WTC11 (cell line): ENCODE data around the gene DSTYK. TPM values are rescaled to one million over a fixed set of nuclear protein-coding genes. Genes with fewer than 3 reads are reported as not detected.

ENCODE experiments used
- ATAC-seq: fragments of 200-7000 bp; cut with Tn5 transposase; 2 replicates; pipeline ENCODE4 v1.10.0; 2021; ENCODE audit warnings: mild to moderate bottlenecking, moderate library complexity
- CTCF ChIA-PET: fragments of 300-600 bp; sonication (Branson Sonifier 250); formaldehyde crosslinking; loops from one replicate; lab custom pipeline; 2021; ENCODE audit warnings: antibody characterized with exemption; lab: Charles Lee
- POLR2A ChIA-PET: fragments of 350-600 bp; sonication (Branson Sonifier 250); formaldehyde crosslinking; loops from one replicate; lab custom pipeline; 2021; ENCODE audit warnings: antibody characterized with exemption; lab: Charles Lee
- DNase-seq: peaks from one replicate; pipeline ENCODE4 v3.0.0; 2021; ENCODE audit warnings: low spot score
- H3K27ac Mint-ChIP-seq: 2 replicates; pipeline ENCODE4 v1.8.0; 2021; ENCODE audit warnings: mixed read lengths
- H3K27me3 Mint-ChIP-seq: 2 replicates; pipeline ENCODE4 v1.8.0; 2021; ENCODE audit warnings: low read depth, mild to moderate bottlenecking, moderate library complexity, mixed read lengths
- H3K36me3 Mint-ChIP-seq: 2 replicates; pipeline ENCODE4 v1.8.0; 2021; ENCODE audit warnings: mixed read lengths
- H3K4me1 Mint-ChIP-seq: 2 replicates; pipeline ENCODE4 v1.8.0; 2022; ENCODE audit warnings: mixed read lengths
- H3K4me3 Mint-ChIP-seq: 2 replicates; pipeline ENCODE4 v1.8.0; 2021; ENCODE audit warnings: mild to moderate bottlenecking, moderate library complexity, mixed read lengths
- H3K9me3 Mint-ChIP-seq: 2 replicates; pipeline ENCODE4 v1.8.0; 2021; ENCODE audit warnings: mixed read lengths
- CREB1 ChIP-seq: sonication (generic); formaldehyde crosslinking; IDR thresholded peaks from 2 replicates; pipeline ENCODE4 v1.8.0; 2023; ENCODE audit warnings: mild to moderate bottlenecking, missing genetic modification reagents
- ELF4 ChIP-seq: sonication (generic); formaldehyde crosslinking; IDR thresholded peaks from 2 replicates; pipeline ENCODE4 v1.8.1; 2022; ENCODE audit warnings: low read depth, mild to moderate bottlenecking, moderate library complexity, missing genetic modification reagents
- EMX1 ChIP-seq: fragments of 250-450 bp; sonication (Bioruptor Pico); IDR thresholded peaks from 2 replicates; pipeline ENCODE4 v1.8.0; 2021; ENCODE audit warnings: mild to moderate bottlenecking
- ETV6 ChIP-seq: sonication (generic); formaldehyde crosslinking; IDR thresholded peaks from 2 replicates; pipeline ENCODE4 v1.8.1; 2022; ENCODE audit warnings: mild to moderate bottlenecking, missing genetic modification reagents
- FOXJ3 ChIP-seq: sonication (generic); formaldehyde crosslinking; IDR thresholded peaks from 2 replicates; pipeline ENCODE4 v1.9.0; 2021; ENCODE audit warnings: missing genetic modification reagents, mild to moderate bottlenecking, borderline replicate concordance
- FOXP1 ChIP-seq: sonication (generic); formaldehyde crosslinking; IDR thresholded peaks from 2 replicates; pipeline ENCODE4 v1.8.0; 2022; ENCODE audit warnings: missing genetic modification reagents, mild to moderate bottlenecking, moderate library complexity, borderline replicate concordance
- GRHL2 ChIP-seq: fragments of 250-450 bp; sonication (Bioruptor Pico); IDR thresholded peaks from 2 replicates; pipeline ENCODE4 v1.8.0; 2022; ENCODE audit warnings: mild to moderate bottlenecking, moderate library complexity; ENCODE audit not compliant: insufficient replicate concordance, severe bottlenecking
- GTF2I ChIP-seq: fragments of 250-450 bp; sonication (Bioruptor Pico); conservative IDR thresholded peaks from 2 replicates; pipeline ENCODE4 v1.4.0; 2021; ENCODE audit warnings: mild to moderate bottlenecking
- HMGA2 ChIP-seq: fragments of 250-450 bp; sonication (Bioruptor Pico); IDR thresholded peaks from 2 replicates; pipeline ENCODE4 v1.4.0; 2021; ENCODE audit warnings: mild to moderate bottlenecking, moderate library complexity
- IRF2 ChIP-seq: sonication (generic); formaldehyde crosslinking; IDR thresholded peaks from 2 replicates; pipeline ENCODE4 v1.8.0; 2022; ENCODE audit warnings: low read depth, missing genetic modification reagents, borderline replicate concordance
- JAZF1 ChIP-seq: fragments of 250-450 bp; sonication (Bioruptor Pico); IDR thresholded peaks from 2 replicates; pipeline ENCODE4 v1.9.0; 2021; ENCODE audit warnings: moderate library complexity, mild to moderate bottlenecking, inconsistent platforms
- JUN ChIP-seq: sonication (generic); formaldehyde crosslinking; IDR thresholded peaks from 2 replicates; pipeline ENCODE4 v1.8.0; 2023; ENCODE audit warnings: mild to moderate bottlenecking, missing genetic modification reagents
- KAT7 ChIP-seq: sonication (generic); formaldehyde crosslinking; IDR thresholded peaks from 2 replicates; pipeline ENCODE4 v1.8.1; 2023; ENCODE audit warnings: missing genetic modification reagents, mild to moderate bottlenecking, borderline replicate concordance
- RELA ChIP-seq: sonication (generic); formaldehyde crosslinking; IDR thresholded peaks from 2 replicates; pipeline ENCODE4 v1.8.1; 2022; ENCODE audit warnings: missing genetic modification reagents, mild to moderate bottlenecking, borderline replicate concordance
- TCF7 ChIP-seq: sonication (generic); formaldehyde crosslinking; IDR thresholded peaks from 2 replicates; pipeline ENCODE4 v1.8.0; 2022; ENCODE audit warnings: mild to moderate bottlenecking, low read depth, missing genetic modification reagents, moderate library complexity
- ZBTB21 ChIP-seq: sonication (generic); formaldehyde crosslinking; IDR thresholded peaks from 2 replicates; pipeline ENCODE4 v1.8.1; 2023; ENCODE audit warnings: mild to moderate bottlenecking, missing genetic modification reagents, borderline replicate concordance
- ZNF121 ChIP-seq: sonication (generic); formaldehyde crosslinking; IDR thresholded peaks from 2 replicates; pipeline ENCODE4 v1.8.0; 2023; ENCODE audit warnings: missing genetic modification reagents
- ZNF396 ChIP-seq: fragments of 250-450 bp; sonication (Bioruptor Pico); IDR thresholded peaks from 2 replicates; pipeline ENCODE4 v1.8.0; 2021; ENCODE audit warnings: mild to moderate bottlenecking, moderate library complexity, borderline replicate concordance
- ZNF416 ChIP-seq: fragments of 250-450 bp; sonication (Bioruptor Pico); IDR thresholded peaks from 2 replicates; pipeline ENCODE4 v1.9.0; 2021; ENCODE audit warnings: mild to moderate bottlenecking, inconsistent platforms
- ZNF671 ChIP-seq: fragments of 250-450 bp; sonication (Bioruptor Pico); IDR thresholded peaks from 2 replicates; pipeline ENCODE4 v1.8.0; 2021; ENCODE audit warnings: mild to moderate bottlenecking
- total RNA-seq: library from RNA; stranded (reverse); gene quantifications from 3 replicates; pipeline ENCODE4 v1.2.3, GENCODE V29; 2021
- TF ChIP-seq, protein P1 (sequence below): sonication (generic); formaldehyde crosslinking; IDR thresholded peaks from 2 replicates; pipeline ENCODE4 v1.8.1; 2023; ENCODE audit warnings: mild to moderate bottlenecking, missing genetic modification reagents, moderate library complexity
- TF ChIP-seq, protein P2 (sequence below): sonication (generic); formaldehyde crosslinking; IDR thresholded peaks from 2 replicates; pipeline ENCODE4 v1.8.0; 2022; ENCODE audit warnings: mild to moderate bottlenecking, missing genetic modification reagents
- TF ChIP-seq, protein P3 (sequence below): sonication (generic); formaldehyde crosslinking; IDR thresholded peaks from 2 replicates; pipeline ENCODE4 v1.8.1; 2023; ENCODE audit warnings: mild to moderate bottlenecking, missing genetic modification reagents, borderline replicate concordance
- TF ChIP-seq, protein P4 (sequence below): sonication (generic); formaldehyde crosslinking; IDR thresholded peaks from 2 replicates; pipeline ENCODE4 v1.8.0; 2023; ENCODE audit warnings: mild to moderate bottlenecking, missing genetic modification reagents

DSTYK gene
- total RNA-seq, 1 experiment from 2014 or later: 11.6 TPM

DNA sequence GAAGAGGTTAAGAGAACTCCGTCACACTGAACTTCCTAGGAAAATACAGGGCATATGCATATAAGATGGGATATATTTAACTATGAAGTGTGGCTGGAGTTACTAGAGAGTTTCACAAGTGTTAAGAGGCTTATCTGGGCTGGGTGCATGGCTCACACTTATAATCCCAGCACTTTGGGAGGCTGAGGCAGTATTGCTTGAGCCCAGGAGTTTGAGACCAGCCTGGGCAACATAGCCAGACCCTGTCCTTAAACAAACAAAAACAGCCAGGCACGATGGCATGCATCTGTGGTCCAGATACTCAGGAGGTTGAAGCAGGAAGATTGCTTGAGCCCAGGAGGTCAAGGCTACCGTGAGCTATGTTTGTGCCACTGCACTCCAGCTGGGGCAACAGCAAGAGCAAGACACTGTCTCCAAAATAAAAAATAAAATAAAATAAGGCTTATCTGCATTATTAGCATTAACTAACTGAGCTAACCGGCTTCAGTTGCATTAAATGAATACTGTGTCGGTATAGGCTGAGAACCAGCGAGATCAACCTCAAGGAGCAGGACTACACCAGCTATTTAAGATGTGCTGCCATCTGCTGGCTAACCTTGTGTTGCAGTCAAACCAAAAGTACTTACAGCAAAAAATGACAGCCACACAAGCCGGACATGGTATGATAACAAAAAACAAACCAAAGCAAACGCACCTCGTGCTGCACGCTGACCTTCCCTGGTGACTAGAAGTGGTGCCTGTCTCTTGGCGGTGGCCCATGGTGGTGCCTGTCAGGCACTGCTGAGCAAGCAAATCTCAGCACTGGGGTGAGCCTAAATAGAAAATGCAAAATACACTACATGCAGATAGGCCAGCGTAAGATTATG lies 70.0 kb downstream of the DSTYK start (continued):
- TF ChIP-seq, protein P1, sequence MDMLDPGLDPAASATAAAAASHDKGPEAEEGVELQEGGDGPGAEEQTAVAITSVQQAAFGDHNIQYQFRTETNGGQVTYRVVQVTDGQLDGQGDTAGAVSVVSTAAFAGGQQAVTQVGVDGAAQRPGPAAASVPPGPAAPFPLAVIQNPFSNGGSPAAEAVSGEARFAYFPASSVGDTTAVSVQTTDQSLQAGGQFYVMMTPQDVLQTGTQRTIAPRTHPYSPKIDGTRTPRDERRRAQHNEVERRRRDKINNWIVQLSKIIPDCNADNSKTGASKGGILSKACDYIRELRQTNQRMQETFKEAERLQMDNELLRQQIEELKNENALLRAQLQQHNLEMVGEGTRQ: no peak
- TF ChIP-seq ELF4 (CRISPR knock-in tag): no peak
- TF ChIP-seq, protein P2, sequence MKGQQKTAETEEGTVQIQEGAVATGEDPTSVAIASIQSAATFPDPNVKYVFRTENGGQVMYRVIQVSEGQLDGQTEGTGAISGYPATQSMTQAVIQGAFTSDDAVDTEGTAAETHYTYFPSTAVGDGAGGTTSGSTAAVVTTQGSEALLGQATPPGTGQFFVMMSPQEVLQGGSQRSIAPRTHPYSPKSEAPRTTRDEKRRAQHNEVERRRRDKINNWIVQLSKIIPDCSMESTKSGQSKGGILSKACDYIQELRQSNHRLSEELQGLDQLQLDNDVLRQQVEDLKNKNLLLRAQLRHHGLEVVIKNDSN (CRISPR knock-in tag): no peak
- TF ChIP-seq, all 79 proteins: peak for 2

DNA sequence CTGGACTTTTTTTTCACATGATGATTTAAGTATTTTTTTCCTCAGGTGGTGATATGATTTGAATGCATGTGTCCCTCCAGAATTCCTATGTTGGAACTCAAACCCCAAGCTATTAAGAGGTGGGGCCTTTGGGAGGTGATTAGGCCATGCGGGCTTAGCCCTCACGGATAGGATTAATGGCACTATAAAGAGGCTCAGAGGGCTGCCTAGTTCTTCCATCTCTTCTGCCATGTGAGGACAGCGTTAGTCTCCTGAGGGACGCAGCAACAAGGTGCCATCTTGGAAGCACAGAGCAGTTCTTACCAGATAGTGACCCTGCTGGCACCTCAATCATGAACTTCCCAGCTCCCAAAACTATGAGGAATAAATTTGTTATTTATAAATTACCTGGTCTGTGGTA lies 71.4 kb downstream of the DSTYK start:
- no peaks in the 10 kb centered on the region for H3K27me3 Mint-ChIP-seq
- H3K27ac Mint-ChIP-seq: no peak overlapping the region
- no peak for DNase-seq
- TF ChIP-seq IRF2: no peak
- TF ChIP-seq KAT7 (CRISPR knock-in tag): no peak
- TF ChIP-seq TCF7 (CRISPR knock-in tag): no peak
- TF ChIP-seq, protein P3, sequence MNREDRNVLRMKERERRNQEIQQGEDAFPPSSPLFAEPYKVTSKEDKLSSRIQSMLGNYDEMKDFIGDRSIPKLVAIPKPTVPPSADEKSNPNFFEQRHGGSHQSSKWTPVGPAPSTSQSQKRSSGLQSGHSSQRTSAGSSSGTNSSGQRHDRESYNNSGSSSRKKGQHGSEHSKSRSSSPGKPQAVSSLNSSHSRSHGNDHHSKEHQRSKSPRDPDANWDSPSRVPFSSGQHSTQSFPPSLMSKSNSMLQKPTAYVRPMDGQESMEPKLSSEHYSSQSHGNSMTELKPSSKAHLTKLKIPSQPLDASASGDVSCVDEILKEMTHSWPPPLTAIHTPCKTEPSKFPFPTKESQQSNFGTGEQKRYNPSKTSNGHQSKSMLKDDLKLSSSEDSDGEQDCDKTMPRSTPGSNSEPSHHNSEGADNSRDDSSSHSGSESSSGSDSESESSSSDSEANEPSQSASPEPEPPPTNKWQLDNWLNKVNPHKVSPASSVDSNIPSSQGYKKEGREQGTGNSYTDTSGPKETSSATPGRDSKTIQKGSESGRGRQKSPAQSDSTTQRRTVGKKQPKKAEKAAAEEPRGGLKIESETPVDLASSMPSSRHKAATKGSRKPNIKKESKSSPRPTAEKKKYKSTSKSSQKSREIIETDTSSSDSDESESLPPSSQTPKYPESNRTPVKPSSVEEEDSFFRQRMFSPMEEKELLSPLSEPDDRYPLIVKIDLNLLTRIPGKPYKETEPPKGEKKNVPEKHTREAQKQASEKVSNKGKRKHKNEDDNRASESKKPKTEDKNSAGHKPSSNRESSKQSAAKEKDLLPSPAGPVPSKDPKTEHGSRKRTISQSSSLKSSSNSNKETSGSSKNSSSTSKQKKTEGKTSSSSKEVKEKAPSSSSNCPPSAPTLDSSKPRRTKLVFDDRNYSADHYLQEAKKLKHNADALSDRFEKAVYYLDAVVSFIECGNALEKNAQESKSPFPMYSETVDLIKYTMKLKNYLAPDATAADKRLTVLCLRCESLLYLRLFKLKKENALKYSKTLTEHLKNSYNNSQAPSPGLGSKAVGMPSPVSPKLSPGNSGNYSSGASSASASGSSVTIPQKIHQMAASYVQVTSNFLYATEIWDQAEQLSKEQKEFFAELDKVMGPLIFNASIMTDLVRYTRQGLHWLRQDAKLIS: no peak
- TF ChIP-seq FOXP1: no peak
- TF ChIP-seq CREB1 (CRISPR knock-in tag): no peak
- TF ChIP-seq, all 79 proteins: peak for 0
- CTCF ChIA-PET: interaction anchor here (2.3 to 2.9 kb wide), 2 partner anchors 18 to 79 kb away, joined by 20 to 28 read pairs; partner anchors contain the start of gene RBBP5
- no peak for ATAC-seq
- peaks cover 20% of the 10 kb centered on the region for H3K9me3 Mint-ChIP-seq
- peaks cover 23% of the 10 kb centered on the region for H3K4me1 Mint-ChIP-seq
- POLR2A ChIA-PET: no interaction called here
- H3K36me3 Mint-ChIP-seq: peaks cover 19% of the 10 kb centered on the region
- no peak overlapping the region for H3K4me3 Mint-ChIP-seq

DNA sequence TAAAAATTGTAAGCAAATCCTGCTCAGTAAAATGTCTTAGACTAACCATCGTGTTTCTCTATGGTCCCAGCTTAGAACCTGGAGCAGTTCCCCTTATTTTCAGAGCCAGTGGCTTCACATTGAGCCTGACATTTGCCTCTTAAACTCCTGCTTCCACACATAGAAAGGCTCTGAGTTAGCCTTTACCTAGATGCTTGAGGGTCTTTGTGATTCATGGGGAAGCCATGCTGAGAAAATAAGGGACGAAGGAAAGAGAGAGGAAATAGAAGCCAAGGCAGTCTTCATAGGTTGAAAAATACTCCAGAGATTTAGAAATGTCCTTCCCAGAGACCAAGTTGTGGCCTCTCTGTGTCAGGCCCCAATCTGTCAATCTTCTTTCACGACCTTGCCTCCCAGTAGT lies 73.6 kb downstream of the DSTYK start:
- TF ChIP-seq EMX1: no peak
- 0 out of 2 replicates have a peak, but pooled peaks have one; percentile 36 for TF ChIP-seq ETV6
- ATAC-seq (peak; percentile 73), DNase-seq (no peak)
- H3K9me3 Mint-ChIP-seq: peaks cover 20% of the 10 kb centered on the region
- no peak overlapping the region for H3K4me3 Mint-ChIP-seq
- peaks cover 17% of the 10 kb centered on the region for H3K4me1 Mint-ChIP-seq
- H3K27me3 Mint-ChIP-seq: no peaks in the 10 kb centered on the region
- ChIA-PET CTCF (no interaction called here), POLR2A (no interaction called here)
- H3K27ac Mint-ChIP-seq: peak overlapping the region; percentile 93
- peaks cover 19% of the 10 kb centered on the region for H3K36me3 Mint-ChIP-seq

DNA sequence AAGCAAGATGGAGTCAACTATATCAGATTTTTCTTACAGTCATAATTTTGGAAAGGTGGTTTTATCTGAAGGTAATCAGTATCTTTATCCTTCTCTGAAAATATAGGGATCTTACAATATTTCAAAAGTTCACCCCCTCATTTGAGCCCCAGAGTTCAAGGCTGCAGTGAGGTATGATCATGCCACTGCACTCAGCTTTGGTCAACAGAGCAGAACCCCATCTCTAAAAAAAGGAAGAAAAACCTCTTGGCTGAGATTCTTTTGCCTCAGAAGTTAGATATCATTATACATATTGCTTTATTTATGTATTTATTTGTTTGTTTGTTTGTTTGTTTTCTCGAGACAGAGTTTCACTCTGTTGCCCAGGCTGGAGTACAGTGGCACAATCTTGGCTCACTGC lies 78.2 kb downstream of the DSTYK start:
- Mint-ChIP-seq H3K36me3 (peaks cover 1% of the 10 kb centered on the region; the same call in 1 of the 2 replicates), H3K27me3 (no peaks in the 10 kb centered on the region), H3K9me3 (peaks cover 2% of the 10 kb centered on the region), H3K4me3 (no peak overlapping the region), H3K4me1 (peaks cover 8% of the 10 kb centered on the region), H3K27ac (no peak overlapping the region)
- no peak for ATAC-seq
- ChIA-PET CTCF (no interaction called here), POLR2A (no interaction called here)
- no peak for DNase-seq
- TF ChIP-seq FOXJ3 (CRISPR knock-in tag): no peak
- no peak for TF ChIP-seq ZBTB21 (CRISPR knock-in tag)
- TF ChIP-seq, protein P4, sequence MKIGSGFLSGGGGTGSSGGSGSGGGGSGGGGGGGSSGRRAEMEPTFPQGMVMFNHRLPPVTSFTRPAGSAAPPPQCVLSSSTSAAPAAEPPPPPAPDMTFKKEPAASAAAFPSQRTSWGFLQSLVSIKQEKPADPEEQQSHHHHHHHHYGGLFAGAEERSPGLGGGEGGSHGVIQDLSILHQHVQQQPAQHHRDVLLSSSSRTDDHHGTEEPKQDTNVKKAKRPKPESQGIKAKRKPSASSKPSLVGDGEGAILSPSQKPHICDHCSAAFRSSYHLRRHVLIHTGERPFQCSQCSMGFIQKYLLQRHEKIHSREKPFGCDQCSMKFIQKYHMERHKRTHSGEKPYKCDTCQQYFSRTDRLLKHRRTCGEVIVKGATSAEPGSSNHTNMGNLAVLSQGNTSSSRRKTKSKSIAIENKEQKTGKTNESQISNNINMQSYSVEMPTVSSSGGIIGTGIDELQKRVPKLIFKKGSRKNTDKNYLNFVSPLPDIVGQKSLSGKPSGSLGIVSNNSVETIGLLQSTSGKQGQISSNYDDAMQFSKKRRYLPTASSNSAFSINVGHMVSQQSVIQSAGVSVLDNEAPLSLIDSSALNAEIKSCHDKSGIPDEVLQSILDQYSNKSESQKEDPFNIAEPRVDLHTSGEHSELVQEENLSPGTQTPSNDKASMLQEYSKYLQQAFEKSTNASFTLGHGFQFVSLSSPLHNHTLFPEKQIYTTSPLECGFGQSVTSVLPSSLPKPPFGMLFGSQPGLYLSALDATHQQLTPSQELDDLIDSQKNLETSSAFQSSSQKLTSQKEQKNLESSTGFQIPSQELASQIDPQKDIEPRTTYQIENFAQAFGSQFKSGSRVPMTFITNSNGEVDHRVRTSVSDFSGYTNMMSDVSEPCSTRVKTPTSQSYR (CRISPR knock-in tag): no peak
- no peak for TF ChIP-seq ZNF121 (CRISPR knock-in tag)
- TF ChIP-seq GTF2I (CRISPR knock-in tag): no peak
- TF ChIP-seq GRHL2 (CRISPR knock-in tag): no peak
- TF ChIP-seq ZNF671 (CRISPR knock-in tag): no peak
- no peak for TF ChIP-seq ZNF416
- TF ChIP-seq JUN: no peak
- TF ChIP-seq TCF7 (CRISPR knock-in tag): no peak
- TF ChIP-seq RELA (CRISPR knock-in tag): no peak
- TF ChIP-seq JAZF1: no peak
- no peak for TF ChIP-seq ZNF396 (CRISPR knock-in tag)
- TF ChIP-seq HMGA2 (CRISPR knock-in tag): no peak
